Spleen (tissue), 11 donors: ENCODE data around the gene NDUFV2. TPM values are rescaled to one million over a fixed set of nuclear protein-coding genes. Genes with fewer than 3 reads are reported as not detected.
A peak's percentile ranks its signal among the peaks of the same experiment; 100 is the strongest.

ENCODE experiments used
- DNase-seq: peaks from one replicate; pipeline ENCODE4 v3.0.0-alpha.2; 2020
- H3K27ac ChIP-seq, 8 donors: fragments of 200-600 bp; sonication (generic) in 7 of 8; 1 replicate in 4 of 8; 2 replicates in 4 of 8; pipeline versions ENCODE4 v1.5.0 to v1.8.0; 2016 to 2021; ENCODE audit warnings: inconsistent platforms in 4 of 8, mild to moderate bottlenecking in 4 of 8, moderate library complexity in 1 of 8
- H3K27me3 ChIP-seq, 7 donors: fragments of 200-600 bp; sonication (generic) in 6 of 7; replicated peaks in 1 of 7; 1 replicate in 4 of 7; 2 replicates in 3 of 7; pipeline versions ENCODE4 v1.5.0 to v1.8.0; 2016 to 2021; ENCODE audit warnings: inconsistent platforms in 3 of 7, mild to moderate bottlenecking in 1 of 7
- H3K36me3 ChIP-seq, 6 donors: fragments of 200-600 bp; sonication (generic) in 5 of 6; 1 replicate in 4 of 6; 2 replicates in 2 of 6; pipeline versions ENCODE4 v1.5.0 to v1.8.0; 2016 to 2021; ENCODE audit warnings: inconsistent platforms in 2 of 6
- H3K4me1 ChIP-seq, 6 donors: fragments of 200-600 bp; sonication (generic) in 5 of 6; 1 replicate in 3 of 6; 2 replicates in 3 of 6; pipeline versions ENCODE4 v1.5.0 to v1.8.0; 2016 to 2021; ENCODE audit warnings: inconsistent platforms in 3 of 6
- H3K4me3 ChIP-seq, 8 donors: fragments of 200-600 bp; sonication (generic) in 7 of 8; 1 replicate in 4 of 8; 2 replicates in 4 of 8; pipeline versions ENCODE4 v1.5.0 to v1.8.0; 2016 to 2021; ENCODE audit warnings: inconsistent platforms in 4 of 8, mild to moderate bottlenecking in 4 of 8, moderate library complexity in 2 of 8
- H3K9me3 ChIP-seq, 8 donors: fragments of 200-600 bp; sonication (generic) in 7 of 8; 1 replicate in 4 of 8; 2 replicates in 4 of 8; pipeline versions ENCODE4 v1.5.0 to v1.8.0; 2016 to 2021; ENCODE audit warnings: inconsistent platforms in 4 of 8
- CTCF ChIP-seq, 11 experiments: fragments of 200-600 bp in 7 of 11; fragments of 450-650 bp in 4 of 11; sonication (generic) in 4 of 11; IDR thresholded peaks in 8 of 11; conservative IDR thresholded peaks in 3 of 11; 1 replicate in 7 of 11; 2 replicates in 4 of 11; pipeline versions ENCODE4 v1.4.0 to v1.8.0; 2016 to 2021; ENCODE audit warnings: antibody characterized with exemption in 11 of 11, inconsistent platforms in 4 of 11, mild to moderate bottlenecking in 1 of 11
- POLR2A ChIP-seq, 3 donors: fragments of 450-650 bp; IDR thresholded peaks; one replicate each; pipeline ENCODE4 v1.5.1; 2017; ENCODE audit warnings: antibody characterized with exemption in 3 of 3, mild to moderate bottlenecking in 1 of 3
- POLR2AphosphoS5 ChIP-seq, 3 donors: sonication (generic); formaldehyde crosslinking; IDR thresholded peaks; one replicate each; pipeline ENCODE4 v1.5.1; 2017; ENCODE audit warnings: antibody characterized with exemption in 3 of 3
- WGBS, 5 donors: extraction: QIAGEN DNeasy Blood & Tissue Kit in 3 of 5; methylation state at CpG; one replicate each; pipeline versions ENCODE4 v1.1.5 to v1.1.7; 2013 to 2018; 5-methylcytosine and 5-hydroxymethylcytosine counted together
- intact Hi-C: fragments of 100-400 bp; cut with DNase I; formaldehyde crosslinking; loops from one replicate; pipeline ENCODE4 v1.15.0; 2023; ENCODE audit warnings: low total_unique reads
- polyA plus RNA-seq, 3 donors: library from polyadenylated mRNA; stranded (reverse); fragments of 200-250 nt; gene quantifications; one replicate each; pipeline ENCODE4 v1.2.1, GENCODE V29; 2013
- total RNA-seq, 7 donors: library from RNA; depleted of rRNA in 3 of 7; stranded (reverse); fragments of >200 nt in 3 of 7; fragmentation: NEBNext Ultra II Directional in 4 of 7; extraction: Animal tissue kit (Norgen Biotek cat#: 25700) in 4 of 7; gene quantifications; one replicate each; pipeline versions ENCODE4 v1.1.0 to v1.2.1, GENCODE V29; 2016 to 2021
- donor health status: healthy with polysubstance abuse.
- donor health status: DM: no; HTN: no; CAD: no; lungs with moderate emphysema.
- donor health status: DM: no; HTN: no; CAD: no.
- donor health status: Bipolar disorder and iron deficiency.
- donor health status: healthy.
- donor health status: DM: no; HTN: no; CAD: no.
- donor health status: DM: yes; HTN: yes; CAD: no.

The NDUFV2 gene
- total and polyA plus RNA-seq, 10 donors = 89.8 to 175 (median 101) TPM

DNA sequence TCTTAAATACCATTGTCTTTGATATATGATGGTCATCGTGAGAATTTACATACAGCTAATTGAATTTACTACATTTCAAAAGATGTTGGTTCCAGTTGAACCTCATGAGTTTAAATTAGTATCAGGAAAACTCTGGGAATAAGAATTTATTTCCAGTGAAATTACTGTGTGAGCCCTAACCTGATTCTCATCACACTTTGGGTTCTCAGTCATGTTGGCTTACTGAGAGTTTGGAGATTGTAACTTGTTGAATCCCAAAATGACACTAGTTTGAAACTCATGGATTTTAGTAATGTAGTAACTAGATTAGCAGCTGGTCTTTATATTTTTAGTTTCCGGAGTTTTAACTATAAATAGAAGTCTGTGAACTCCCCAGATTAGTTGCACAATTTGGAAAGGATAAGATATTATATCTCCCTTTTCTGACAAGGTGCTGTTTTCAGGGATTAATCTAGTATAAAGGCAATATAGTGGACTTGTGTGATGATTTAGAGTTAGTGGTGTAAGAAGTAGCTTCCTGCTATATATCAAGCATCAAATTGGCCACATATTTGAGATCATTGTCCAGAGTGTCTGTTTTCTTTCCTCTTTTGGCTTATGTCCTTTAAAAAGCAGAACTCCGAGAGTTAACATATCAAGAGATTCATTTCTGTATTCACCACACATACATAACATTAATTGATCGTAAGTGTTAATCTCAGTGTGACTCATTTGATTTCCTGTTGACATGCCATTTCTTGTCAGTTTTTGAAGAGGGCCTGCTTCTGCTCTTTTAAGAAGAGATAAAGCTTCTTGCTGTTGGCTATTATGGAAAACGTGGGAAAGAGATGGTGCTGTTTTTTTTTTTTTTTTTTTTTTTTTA is 15.7 kb downstream of the NDUFV2 start:
- Histone ChIP-seq H3K36me3 (peaks cover 0 to 42% (median 8%) of the 10 kb centered on the region in 6 donors), H3K27ac (peak overlapping the region; percentile 76 to 93 (median 90)), H3K4me3 (peak overlapping the region in 1 of 8 donors; percentile 61), H3K4me1 (peaks cover 63 to 100% (median 90%) of the 10 kb centered on the region in 6 donors), H3K27me3 (no peaks in the 10 kb centered on the region), H3K9me3 (no peaks in the 10 kb centered on the region)
- 21 to 28% (median 24%) methylated on average over 5 of the region's 5 CpGs for WGBS, 5 donors
- no peak for DNase-seq
- intact Hi-C loops = no loop called here
- TF ChIP-seq POLR2A (IDR thresholded peaks at IDR 0.05) (no peak), POLR2AphosphoS5 (IDR thresholded peaks at IDR 0.05) (no peak), CTCF (IDR thresholded peaks at IDR 0.05 in 8 of 11, conservative IDR thresholded peaks at IDR 0.05 in 3 of 11) (no peak)

DNA sequence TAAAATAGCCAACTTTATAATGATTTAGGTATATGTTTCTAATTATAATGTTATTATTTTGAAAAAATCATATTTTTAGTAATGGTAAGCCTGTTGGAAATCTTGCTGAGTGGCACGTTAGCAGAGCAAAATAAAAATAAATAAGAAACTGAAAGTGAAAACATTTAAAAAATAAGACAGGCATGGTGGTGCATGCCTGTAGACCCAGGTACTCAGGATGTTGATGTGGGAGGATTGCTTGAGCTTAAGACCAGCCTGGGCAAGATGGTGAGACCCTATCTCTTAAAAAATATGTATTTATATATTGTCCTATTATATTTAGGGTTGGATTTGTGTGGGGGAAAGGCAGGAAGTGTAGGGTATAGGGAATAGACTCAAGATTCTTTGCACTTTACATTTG is 18.3 kb downstream of the NDUFV2 start:
- H3K27ac ChIP-seq = peak overlapping the region; percentile 43 to 93 (median 90)
- H3K4me1 ChIP-seq = peaks cover 52 to 87% (median 66%) of the 10 kb centered on the region in 6 donors
- DNase-seq = no peak
- H3K36me3 ChIP-seq = peaks cover 0 to 68% (median 17%) of the 10 kb centered on the region in 6 donors
- TF ChIP-seq CTCF (IDR thresholded peaks at IDR 0.05 in 8 of 11, conservative IDR thresholded peaks at IDR 0.05 in 3 of 11) (no peak), POLR2AphosphoS5 (IDR thresholded peaks at IDR 0.05) (no peak), POLR2A (IDR thresholded peaks at IDR 0.05) (no peak)
- 6 to 35% (median 17%) methylated on average over 1 of the region's 1 CpG for WGBS, 5 donors
- no peak overlapping the region for H3K4me3 ChIP-seq
- intact Hi-C loops = no loop called here
- H3K27me3 ChIP-seq = no peaks in the 10 kb centered on the region
- H3K9me3 ChIP-seq = no peaks in the 10 kb centered on the region

DNA sequence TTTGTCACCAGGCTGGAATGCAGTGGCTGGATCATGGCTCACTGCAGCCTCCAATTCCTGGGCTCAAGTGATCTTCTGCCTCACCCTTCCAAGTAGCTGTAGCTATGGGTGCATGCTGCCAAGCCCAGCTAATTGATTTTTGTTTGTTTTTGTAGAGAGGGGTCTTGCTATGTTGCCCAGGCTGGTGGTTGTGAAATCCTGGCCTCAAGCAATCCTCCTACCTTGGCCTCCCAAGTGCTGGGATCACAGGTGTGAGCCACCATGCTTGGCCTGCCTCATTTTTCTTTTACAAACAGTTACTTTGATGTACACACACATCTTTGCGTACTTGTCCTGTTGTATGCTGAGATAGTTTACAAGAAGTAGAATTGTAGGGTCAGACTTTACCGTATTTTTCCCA is 21.0 kb downstream of the NDUFV2 start:
- TF ChIP-seq POLR2A (IDR thresholded peaks at IDR 0.05) (no peak), POLR2AphosphoS5 (IDR thresholded peaks at IDR 0.05) (no peak), CTCF (IDR thresholded peaks at IDR 0.05 in 8 of 11, conservative IDR thresholded peaks at IDR 0.05 in 3 of 11) (no peak)
- no peak for DNase-seq
- H3K4me1 ChIP-seq = peaks cover 31 to 72% (median 40%) of the 10 kb centered on the region in 6 donors
- no peaks in the 10 kb centered on the region for H3K27me3 ChIP-seq
- intact Hi-C loops = no loop called here
- H3K9me3 ChIP-seq = no peaks in the 10 kb centered on the region
- H3K36me3 ChIP-seq = peaks cover 0 to 95% (median 40%) of the 10 kb centered on the region in 6 donors
- WGBS, 5 donors = 94 to 100% (median 99%) methylated on average over 2 of the region's 2 CpGs
- no peak overlapping the region for H3K27ac ChIP-seq
- H3K4me3 ChIP-seq = no peak overlapping the region

DNA sequence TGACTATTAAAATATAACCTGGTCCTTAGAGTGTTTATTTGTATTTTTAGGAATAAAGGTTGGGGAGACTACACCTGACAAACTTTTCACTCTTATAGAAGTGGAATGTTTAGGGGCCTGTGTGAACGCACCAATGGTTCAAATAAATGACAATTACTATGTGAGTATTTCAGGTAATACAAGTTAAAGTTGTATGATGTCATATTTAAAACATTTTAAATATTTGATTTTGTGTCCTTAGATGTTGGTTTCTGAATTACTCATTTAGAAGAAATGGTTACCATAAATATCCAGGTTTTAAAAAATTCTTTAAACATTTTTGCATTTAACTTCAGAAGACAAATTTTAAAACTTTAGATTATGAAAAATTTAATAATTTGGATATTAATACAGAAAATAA is 22.3 kb downstream of the NDUFV2 start:
- Histone ChIP-seq H3K27ac (no peak overlapping the region), H3K9me3 (no peaks in the 10 kb centered on the region), H3K36me3 (peaks cover 0 to 100% (median 53%) of the 10 kb centered on the region in 6 donors), H3K4me1 (peaks cover 18 to 68% (median 27%) of the 10 kb centered on the region in 6 donors), H3K27me3 (no peaks in the 10 kb centered on the region), H3K4me3 (no peak overlapping the region)
- 91 to 98% (median 96%) methylated on average over 1 of the region's 1 CpG for WGBS, 5 donors
- intact Hi-C loops = no loop called here
- no peak for TF ChIP-seq CTCF (IDR thresholded peaks at IDR 0.05 in 8 of 11, conservative IDR thresholded peaks at IDR 0.05 in 3 of 11)
- no peak for DNase-seq
